Measurements from ENCODE around the gene TLE4. TPM values are rescaled to one million over a fixed set of nuclear protein-coding genes. Genes with fewer than 3 reads are reported as not detected.

Gene TLE4
- total RNA-seq, 2 donors from 2014 or later, result 9.7 to 130 TPM

DNA sequence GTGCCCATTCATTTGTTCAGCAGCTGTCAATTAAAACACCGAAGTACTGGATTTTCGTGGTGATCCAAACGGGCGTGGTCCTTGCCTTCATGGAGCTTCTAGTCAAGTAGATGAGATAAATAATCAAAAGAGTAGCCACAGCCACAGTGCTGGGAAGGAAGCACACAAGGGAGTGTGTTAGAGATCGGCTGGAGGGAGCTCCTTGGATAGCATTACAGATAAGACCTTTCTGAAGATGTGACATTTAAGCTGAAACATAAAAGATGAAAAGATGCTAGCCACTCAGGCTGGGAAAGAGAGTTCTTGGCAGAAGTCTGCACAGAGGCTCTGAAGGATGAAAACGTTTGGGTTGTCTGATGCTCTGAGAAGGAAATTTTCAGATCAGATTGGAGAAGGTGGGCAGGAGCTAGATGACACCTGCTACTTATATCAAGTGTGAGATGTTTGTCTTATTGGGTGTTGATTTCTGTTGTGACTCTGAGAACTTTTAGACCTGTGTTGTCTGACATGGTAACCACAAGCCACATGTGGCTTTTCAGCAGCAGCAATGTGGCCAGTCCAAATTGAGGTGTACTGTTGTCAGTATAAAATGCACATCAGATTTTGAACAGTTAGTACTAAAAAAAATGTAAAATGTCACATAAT is 123.9 kb downstream of the TLE4 start:
- intact Hi-C loops (cut with DNase I), result no loop called here
- 91% methylated on average over 6 of the region's 6 CpGs for WGBS
- TF ChIP-seq POLR2A (IDR thresholded peaks at IDR 0.05) (no peak), CTCF (IDR thresholded peaks at IDR 0.05) (no peak), POLR2AphosphoS5 (IDR thresholded peaks at IDR 0.05) (no peak)
- no peak for DNase-seq (ENCODE audit: low spot score)
- H3K4me3 ChIP-seq, result no peak overlapping the region
- H3K9me3 ChIP-seq, result no peaks in the 10 kb centered on the region
- no peak overlapping the region for H3K27ac ChIP-seq
- H3K4me1 ChIP-seq (replicated peaks), result no peaks in the 10 kb centered on the region
- H3K27me3 ChIP-seq (replicated peaks; ENCODE audit: insufficient read depth), result no peaks in the 10 kb centered on the region
- no peaks in the 10 kb centered on the region for H3K36me3 ChIP-seq

GRCh38 chr9:79698967-79699366 is 127.2 kb downstream of the TLE4 start:
- 98% methylated on average over 2 of the region's 2 CpGs for WGBS
- intact Hi-C loops (cut with DNase I), result no loop called here

GRCh38 chr9:79699479-79699878 is 127.7 kb downstream of the TLE4 start:
- intact Hi-C loops (cut with DNase I), result no loop called here
- TF ChIP-seq POLR2AphosphoS5 (IDR thresholded peaks at IDR 0.05) (no peak), CTCF (IDR thresholded peaks at IDR 0.05) (no peak)
- DNase-seq (ENCODE audit: low spot score), result no peak

More at GRCh38 chr9:79698967-79699366, 127.2 kb downstream of the TLE4 start:
- H3K4me1 ChIP-seq (replicated peaks), result no peaks in the 10 kb centered on the region
- H3K27ac ChIP-seq, result no peak overlapping the region
- H3K4me3 ChIP-seq, result no peak overlapping the region
- DNase-seq (ENCODE audit: low spot score), result no peak
- TF ChIP-seq CTCF (IDR thresholded peaks at IDR 0.05) (no peak), POLR2A (IDR thresholded peaks at IDR 0.05) (no peak), POLR2AphosphoS5 (IDR thresholded peaks at IDR 0.05) (no peak)
- no peaks in the 10 kb centered on the region for H3K27me3 ChIP-seq (replicated peaks; ENCODE audit: insufficient read depth)
- no peaks in the 10 kb centered on the region for H3K36me3 ChIP-seq
- no peaks in the 10 kb centered on the region for H3K9me3 ChIP-seq

DNA sequence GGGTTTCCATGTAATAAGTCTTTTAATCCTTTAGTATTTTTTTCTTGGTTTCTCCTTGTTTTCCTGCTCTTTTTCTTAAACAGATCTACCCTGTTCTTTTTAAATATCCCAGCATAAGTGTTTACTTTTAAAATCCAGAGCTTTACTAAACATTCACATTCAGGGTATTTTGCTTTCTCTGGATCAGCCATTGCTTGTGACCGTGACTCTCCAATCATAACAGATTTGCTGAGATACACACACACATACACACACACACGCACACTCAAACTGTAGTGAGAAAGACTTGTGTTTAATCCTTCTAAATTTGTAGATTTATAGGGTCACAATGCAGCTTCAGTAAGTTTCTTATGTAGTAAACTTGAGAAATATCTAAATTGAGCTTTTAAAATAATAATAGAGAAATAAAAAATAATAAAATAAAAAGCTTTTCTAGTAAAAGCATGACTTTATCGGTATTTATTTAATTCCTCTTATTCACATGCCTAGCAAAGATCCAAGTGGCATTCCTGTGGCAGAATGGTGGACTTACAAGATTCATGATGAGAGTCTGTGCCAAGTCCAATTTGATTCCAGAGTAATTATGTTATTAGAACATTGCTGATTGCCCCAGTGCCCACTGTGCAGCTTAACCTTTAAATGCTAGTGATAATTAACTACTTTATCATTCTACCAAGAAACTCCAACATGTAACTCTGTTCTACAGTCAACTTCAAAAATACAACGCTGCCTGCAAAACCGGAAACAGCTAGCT is 129.0 kb downstream of the TLE4 start:
- TF ChIP-seq POLR2A (IDR thresholded peaks at IDR 0.05), result no peak
- TF ChIP-seq POLR2AphosphoS5 (IDR thresholded peaks at IDR 0.05), result no peak
- no peak for TF ChIP-seq CTCF (IDR thresholded peaks at IDR 0.05)
- 90% methylated on average over 5 of the region's 5 CpGs for WGBS
- Histone ChIP-seq H3K36me3 (no peaks in the 10 kb centered on the region), H3K9me3 (no peaks in the 10 kb centered on the region), H3K4me3 (no peak overlapping the region), H3K27ac (no peak overlapping the region), H3K4me1 (replicated peaks) (no peaks in the 10 kb centered on the region), H3K27me3 (replicated peaks; ENCODE audit: insufficient read depth) (no peaks in the 10 kb centered on the region)
- DNase-seq (ENCODE audit: low spot score), result no peak
- intact Hi-C loops (cut with DNase I), result no loop called here

More at GRCh38 chr9:79699479-79699878, 127.7 kb downstream of the TLE4 start:
- Histone ChIP-seq H3K9me3 (no peaks in the 10 kb centered on the region), H3K4me3 (no peak overlapping the region), H3K36me3 (no peaks in the 10 kb centered on the region), H3K27me3 (replicated peaks; ENCODE audit: insufficient read depth) (no peaks in the 10 kb centered on the region), H3K27ac (no peak overlapping the region), H3K4me1 (replicated peaks) (no peaks in the 10 kb centered on the region)
- 95% methylated on average over 6 of the region's 6 CpGs for WGBS

- Histone ChIP-seq H3K27ac (no peak overlapping the region), H3K9me3 (no peaks in the 10 kb centered on the region), H3K4me3 (no peak overlapping the region), H3K27me3 (replicated peaks; ENCODE audit: insufficient read depth) (no peaks in the 10 kb centered on the region), H3K36me3 (no peaks in the 10 kb centered on the region), H3K4me1 (replicated peaks) (no peaks in the 10 kb centered on the region)
- 87% methylated on average over 2 of the region's 2 CpGs for WGBS
- DNase-seq (ENCODE audit: low spot score), result no peak
- intact Hi-C loops (cut with DNase I), result no loop called here
- no peak for TF ChIP-seq POLR2AphosphoS5 (IDR thresholded peaks at IDR 0.05)
- no peak for TF ChIP-seq CTCF (IDR thresholded peaks at IDR 0.05)
- no peak for TF ChIP-seq POLR2A (IDR thresholded peaks at IDR 0.05)
Measured at GRCh38 chr9:79701651-79702050, 129.9 kb downstream of the TLE4 start.

All from prostate gland (tissue), 2 donors.